ENCODE measurements around the gene ICAM3.

ICAM3 gene

DNA sequence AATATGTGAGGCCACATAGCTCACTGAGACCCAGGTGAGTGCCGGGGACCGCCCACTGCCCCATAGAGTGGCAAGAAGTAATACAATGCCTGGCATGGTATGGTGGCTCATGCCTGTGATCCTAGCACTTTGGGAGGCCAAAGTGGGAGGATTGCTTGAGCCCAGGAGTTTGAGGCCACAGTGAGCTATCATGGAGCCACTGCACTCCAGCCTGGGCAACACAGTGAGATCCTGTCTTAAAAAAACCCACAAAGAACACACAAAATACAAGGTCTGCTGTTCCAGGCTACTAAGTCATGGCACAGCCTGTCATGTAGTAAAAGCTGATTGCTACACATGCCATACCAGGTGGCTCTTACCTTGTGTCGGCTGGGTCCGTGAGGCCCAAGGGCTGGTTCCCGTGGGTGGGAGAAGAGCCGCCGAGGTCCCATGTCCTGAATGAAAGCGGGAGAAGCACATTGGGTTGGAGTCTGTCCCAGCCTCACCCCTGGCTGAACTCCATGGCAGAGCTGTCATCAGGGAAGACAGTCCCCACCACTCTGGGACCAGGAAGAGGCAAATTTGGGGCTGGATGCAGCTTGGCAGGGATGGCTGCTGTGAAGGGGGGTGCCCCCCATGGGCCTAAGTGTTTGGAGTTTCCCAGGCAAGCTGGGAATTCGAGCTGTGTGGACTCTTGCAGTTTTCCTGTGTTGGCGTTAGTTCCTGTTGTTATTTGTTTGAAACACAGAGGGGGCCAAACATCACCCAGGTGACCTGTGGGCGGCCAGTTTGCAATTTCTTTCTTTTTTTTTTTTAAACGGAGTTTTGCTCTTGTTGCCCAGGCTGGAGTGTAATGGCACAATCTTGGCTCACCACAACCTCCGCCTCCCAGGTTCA, 20.4 kb downstream of the ICAM3 start:
- no peak overlapping the region for H3K4me2 ChIP-seq (ENCODE audit: low read depth, low read length, poor library complexity, severe bottlenecking)
- no peaks in the 10 kb centered on the region for H3K27me3 ChIP-seq (ENCODE audit: insufficient read depth, low read length, poor library complexity, severe bottlenecking)
- TF ChIP-seq EZH2phosphoT487 (IDR thresholded peaks at IDR 0.05; ENCODE audit: borderline replicate concordance) = no peak
- TF ChIP-seq, protein P1, sequence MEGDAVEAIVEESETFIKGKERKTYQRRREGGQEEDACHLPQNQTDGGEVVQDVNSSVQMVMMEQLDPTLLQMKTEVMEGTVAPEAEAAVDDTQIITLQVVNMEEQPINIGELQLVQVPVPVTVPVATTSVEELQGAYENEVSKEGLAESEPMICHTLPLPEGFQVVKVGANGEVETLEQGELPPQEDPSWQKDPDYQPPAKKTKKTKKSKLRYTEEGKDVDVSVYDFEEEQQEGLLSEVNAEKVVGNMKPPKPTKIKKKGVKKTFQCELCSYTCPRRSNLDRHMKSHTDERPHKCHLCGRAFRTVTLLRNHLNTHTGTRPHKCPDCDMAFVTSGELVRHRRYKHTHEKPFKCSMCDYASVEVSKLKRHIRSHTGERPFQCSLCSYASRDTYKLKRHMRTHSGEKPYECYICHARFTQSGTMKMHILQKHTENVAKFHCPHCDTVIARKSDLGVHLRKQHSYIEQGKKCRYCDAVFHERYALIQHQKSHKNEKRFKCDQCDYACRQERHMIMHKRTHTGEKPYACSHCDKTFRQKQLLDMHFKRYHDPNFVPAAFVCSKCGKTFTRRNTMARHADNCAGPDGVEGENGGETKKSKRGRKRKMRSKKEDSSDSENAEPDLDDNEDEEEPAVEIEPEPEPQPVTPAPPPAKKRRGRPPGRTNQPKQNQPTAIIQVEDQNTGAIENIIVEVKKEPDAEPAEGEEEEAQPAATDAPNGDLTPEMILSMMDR (conservative IDR thresholded peaks at IDR 0.05; ENCODE audit: low read length) = no peak
- no peak overlapping the region for H3K9ac ChIP-seq (ENCODE audit: low read depth, low read length, poor library complexity, severe bottlenecking)
- H3K9me3 ChIP-seq (ENCODE audit: insufficient read depth, low read depth, low read length) = no peaks in the 10 kb centered on the region
- H3K9me2 ChIP-seq (replicated peaks; ENCODE audit: low read depth, low read length) = no peaks in the 10 kb centered on the region
- H3K4me3 ChIP-seq (ENCODE audit: low read length, poor library complexity, severe bottlenecking) = no peak overlapping the region
- peaks cover 5% of the 10 kb centered on the region for H3K4me1 ChIP-seq (ENCODE audit: insufficient read depth, low read length, poor library complexity, severe bottlenecking)
- peaks cover 70% of the 10 kb centered on the region; the same call in 1 of the 2 replicates for H3K36me3 ChIP-seq (ENCODE audit: insufficient read depth, low read length)
- H3K79me2 ChIP-seq (ENCODE audit: insufficient read depth, low read length) = no peaks in the 10 kb centered on the region
- no peak overlapping the region for H2AFZ ChIP-seq (ENCODE audit: low read length)
- no peaks in the 10 kb centered on the region for H4K20me1 ChIP-seq (ENCODE audit: insufficient read depth, low read length, poor library complexity, severe bottlenecking)
- peaks cover 6% of the 10 kb centered on the region; the same call in 1 of the 2 replicates for H3F3A ChIP-seq (ENCODE audit: low read depth)

DNA sequence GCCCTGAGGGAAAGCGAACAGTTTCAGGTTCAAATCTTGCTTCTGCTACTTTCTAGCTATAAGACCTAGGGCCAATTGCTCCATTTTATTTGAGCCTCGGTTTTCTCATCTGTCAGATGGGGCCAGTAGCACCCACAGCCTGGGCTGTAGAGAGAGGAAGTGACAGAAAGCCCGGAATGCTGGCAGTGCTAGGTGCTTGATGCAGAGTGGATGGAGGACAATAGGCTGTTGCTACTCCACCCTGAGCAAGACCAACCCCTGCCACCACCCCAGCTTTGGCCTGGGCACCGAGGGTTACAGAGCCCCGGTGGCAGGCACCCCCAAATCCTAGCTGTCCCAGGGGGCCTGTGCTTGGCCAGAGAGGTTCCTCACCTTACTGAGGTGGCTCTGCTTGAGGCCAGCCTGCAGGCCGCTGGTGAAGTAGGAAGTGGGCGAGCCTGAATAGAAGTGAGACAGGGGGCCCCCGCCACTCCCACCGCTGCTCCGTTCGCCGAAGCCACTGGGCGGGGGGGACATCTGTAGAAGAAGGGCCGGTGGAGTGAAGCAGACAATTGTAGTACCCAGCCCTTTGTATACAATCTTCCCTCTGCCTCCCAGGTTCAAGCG, 21.5 kb downstream of the ICAM3 start:
- Histone ChIP-seq H3K27me3 (ENCODE audit: insufficient read depth, low read length, poor library complexity, severe bottlenecking) (no peaks in the 10 kb centered on the region), H3K4me2 (ENCODE audit: low read depth, low read length, poor library complexity, severe bottlenecking) (no peak overlapping the region), H3F3A (ENCODE audit: low read depth) (peaks cover 6% of the 10 kb centered on the region; the same call in 1 of the 2 replicates), H3K9me2 (replicated peaks; ENCODE audit: low read depth, low read length) (no peaks in the 10 kb centered on the region), H2AFZ (ENCODE audit: low read length) (no peak overlapping the region), H3K9ac (ENCODE audit: low read depth, low read length, poor library complexity, severe bottlenecking) (no peak overlapping the region), H3K36me3 (ENCODE audit: insufficient read depth, low read length) (peaks cover 62% of the 10 kb centered on the region; the same call in 1 of the 2 replicates), H3K4me3 (ENCODE audit: low read length, poor library complexity, severe bottlenecking) (no peak overlapping the region), H3K4me1 (ENCODE audit: insufficient read depth, low read length, poor library complexity, severe bottlenecking) (peaks cover 5% of the 10 kb centered on the region), H3K79me2 (ENCODE audit: insufficient read depth, low read length) (no peaks in the 10 kb centered on the region), H4K20me1 (ENCODE audit: insufficient read depth, low read length, poor library complexity, severe bottlenecking) (no peaks in the 10 kb centered on the region), H3K9me3 (ENCODE audit: insufficient read depth, low read depth, low read length) (no peaks in the 10 kb centered on the region)
- no peak for TF ChIP-seq EZH2phosphoT487 (IDR thresholded peaks at IDR 0.05; ENCODE audit: borderline replicate concordance)
- TF ChIP-seq, protein P1 (conservative IDR thresholded peaks at IDR 0.05; ENCODE audit: low read length) = no peak

DNA sequence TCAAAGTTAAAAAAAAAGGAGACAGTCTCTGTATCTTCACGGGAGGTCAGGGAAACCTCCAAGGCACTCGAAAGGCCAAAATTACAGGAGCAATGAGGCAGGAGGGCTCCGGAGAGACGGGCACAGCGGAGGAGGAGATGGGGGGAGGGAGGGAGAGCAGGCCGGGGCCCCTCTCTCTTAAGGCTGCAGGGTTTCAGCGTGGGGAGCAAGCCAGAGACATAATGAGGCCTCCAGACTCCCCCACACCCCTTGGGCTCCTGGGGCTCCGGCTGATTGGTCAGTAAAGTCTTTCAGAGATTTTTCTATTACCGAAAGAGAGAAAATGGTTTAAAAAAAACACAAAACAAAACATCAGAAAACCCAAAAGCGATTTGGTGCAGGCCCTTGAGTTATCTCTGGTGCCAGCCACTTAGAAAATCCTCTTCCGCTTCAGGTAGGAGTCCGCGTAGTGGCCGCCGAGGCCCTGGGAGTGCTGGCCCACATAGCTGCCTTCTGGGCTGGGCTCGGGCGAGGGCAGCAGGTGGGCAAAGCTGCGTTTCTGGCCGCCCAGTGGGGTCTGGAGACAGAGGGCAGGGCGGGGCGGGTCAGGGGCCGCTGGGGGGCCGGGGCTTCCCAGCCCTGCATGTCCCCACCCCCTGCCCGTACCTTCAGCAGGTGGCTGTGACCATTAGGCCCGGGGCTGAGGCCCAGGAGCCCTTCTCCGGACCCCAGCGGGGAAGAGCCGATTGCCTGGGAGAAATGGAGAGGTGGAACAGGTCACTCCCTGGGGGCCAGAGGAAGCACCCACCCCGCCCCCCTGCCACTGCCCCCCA, 22.2 kb downstream of the ICAM3 start:
- peaks cover 6% of the 10 kb centered on the region; the same call in 1 of the 2 replicates for H3F3A ChIP-seq (ENCODE audit: low read depth)

More for the DNA sequence above, 22.2 kb downstream of the ICAM3 start:
- H3K4me3 ChIP-seq (ENCODE audit: low read length, poor library complexity, severe bottlenecking) = no peak overlapping the region
- no peak overlapping the region for H3K4me2 ChIP-seq (ENCODE audit: low read depth, low read length, poor library complexity, severe bottlenecking)
- no peaks in the 10 kb centered on the region for H4K20me1 ChIP-seq (ENCODE audit: insufficient read depth, low read length, poor library complexity, severe bottlenecking)
- no peaks in the 10 kb centered on the region for H3K79me2 ChIP-seq (ENCODE audit: insufficient read depth, low read length)
- H3K27me3 ChIP-seq (ENCODE audit: insufficient read depth, low read length, poor library complexity, severe bottlenecking) = no peaks in the 10 kb centered on the region
- no peak overlapping the region for H3K9ac ChIP-seq (ENCODE audit: low read depth, low read length, poor library complexity, severe bottlenecking)
- no peaks in the 10 kb centered on the region for H3K9me3 ChIP-seq (ENCODE audit: insufficient read depth, low read depth, low read length)
- peaks cover 5% of the 10 kb centered on the region for H3K4me1 ChIP-seq (ENCODE audit: insufficient read depth, low read length, poor library complexity, severe bottlenecking)
- H2AFZ ChIP-seq (ENCODE audit: low read length) = no peak overlapping the region
- H3K9me2 ChIP-seq (replicated peaks; ENCODE audit: low read depth, low read length) = no peaks in the 10 kb centered on the region
- no peak for TF ChIP-seq EZH2phosphoT487 (IDR thresholded peaks at IDR 0.05; ENCODE audit: borderline replicate concordance)
- TF ChIP-seq, protein P1 (conservative IDR thresholded peaks at IDR 0.05; ENCODE audit: low read length) = no peak
- peaks cover 55% of the 10 kb centered on the region; the same call in 1 of the 2 replicates for H3K36me3 ChIP-seq (ENCODE audit: insufficient read depth, low read length)

All from Loucy (cell line).